ENCODE measurements around the gene TTI1.
"Not testable (repeated sequence)": the region's sequence is repeated elsewhere in the genome, so short reads cannot be mapped to it uniquely, and the experiment has no call there.

Gene TTI1

DNA sequence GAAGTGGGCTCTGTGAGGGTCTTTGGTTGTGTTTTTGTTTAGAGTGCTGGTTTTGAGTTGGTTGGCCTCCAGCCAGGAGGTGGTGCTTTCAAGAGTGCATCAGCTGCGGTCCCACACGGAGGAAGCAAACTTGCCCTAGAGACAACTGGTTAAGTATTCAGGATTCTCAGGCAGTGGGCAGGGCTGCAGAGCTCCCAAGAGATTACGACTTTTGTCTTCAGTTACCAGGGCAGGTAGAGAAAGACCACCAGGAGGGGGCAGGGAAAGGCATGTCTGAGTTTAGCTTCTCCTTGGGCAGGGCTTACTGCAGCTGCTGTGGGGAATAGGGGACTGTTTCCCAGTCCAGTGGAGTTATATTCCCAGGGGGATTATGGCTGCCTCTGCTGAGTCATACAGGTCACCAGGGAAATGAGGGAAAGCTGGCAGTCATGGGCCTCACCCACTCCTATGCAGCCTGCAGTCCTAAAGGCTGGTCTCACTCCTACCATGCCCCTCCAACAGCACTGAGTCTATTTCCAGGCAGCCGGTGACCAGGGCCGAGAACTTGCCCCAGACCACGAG is 64.3 kb downstream of the TTI1 start:
- no peak for DNase-seq (ENCODE audit: low read depth in 2 of 2)

DNA sequence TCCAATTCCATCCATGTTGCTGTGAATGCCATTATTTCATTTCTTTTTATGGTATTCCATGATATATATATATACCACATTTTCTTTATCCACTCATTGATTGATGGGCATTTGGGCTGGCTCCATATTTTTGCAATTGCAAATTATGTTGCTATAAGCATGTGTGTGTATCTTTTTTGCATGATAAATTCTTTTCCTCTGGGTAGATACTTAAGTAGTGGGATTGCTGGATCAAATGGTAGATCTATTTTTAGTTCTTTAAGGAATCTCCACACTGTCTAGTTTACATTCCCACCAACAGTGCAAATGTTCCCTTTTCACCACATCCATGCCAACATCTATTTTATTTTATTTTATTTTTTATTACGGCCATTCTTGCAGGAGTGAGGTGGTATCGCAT is 69.8 kb downstream of the TTI1 start:
- not testable (repeated sequence) for DNase-seq (ENCODE audit: low read depth in 2 of 2)

DNA sequence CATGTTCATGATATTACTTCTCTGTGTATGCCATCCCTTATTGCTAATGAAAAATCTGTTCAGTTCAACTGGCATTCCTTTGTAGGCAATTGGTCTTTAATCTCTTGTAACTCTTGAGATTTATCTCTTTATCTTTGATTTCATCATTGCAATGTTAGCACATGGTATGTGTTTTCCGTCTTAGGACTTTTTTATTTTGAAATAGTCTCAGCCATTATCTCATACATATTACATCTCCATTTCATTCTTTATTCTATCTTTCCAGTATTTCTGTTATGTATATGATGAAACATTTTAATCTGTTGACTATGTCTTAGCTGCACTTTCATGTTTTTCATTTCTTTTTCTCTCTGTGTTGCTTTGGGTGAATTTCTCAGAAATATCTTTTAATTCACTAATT is 72.2 kb downstream of the TTI1 start:
- no peak for DNase-seq (ENCODE audit: low read depth in 2 of 2)

DNA sequence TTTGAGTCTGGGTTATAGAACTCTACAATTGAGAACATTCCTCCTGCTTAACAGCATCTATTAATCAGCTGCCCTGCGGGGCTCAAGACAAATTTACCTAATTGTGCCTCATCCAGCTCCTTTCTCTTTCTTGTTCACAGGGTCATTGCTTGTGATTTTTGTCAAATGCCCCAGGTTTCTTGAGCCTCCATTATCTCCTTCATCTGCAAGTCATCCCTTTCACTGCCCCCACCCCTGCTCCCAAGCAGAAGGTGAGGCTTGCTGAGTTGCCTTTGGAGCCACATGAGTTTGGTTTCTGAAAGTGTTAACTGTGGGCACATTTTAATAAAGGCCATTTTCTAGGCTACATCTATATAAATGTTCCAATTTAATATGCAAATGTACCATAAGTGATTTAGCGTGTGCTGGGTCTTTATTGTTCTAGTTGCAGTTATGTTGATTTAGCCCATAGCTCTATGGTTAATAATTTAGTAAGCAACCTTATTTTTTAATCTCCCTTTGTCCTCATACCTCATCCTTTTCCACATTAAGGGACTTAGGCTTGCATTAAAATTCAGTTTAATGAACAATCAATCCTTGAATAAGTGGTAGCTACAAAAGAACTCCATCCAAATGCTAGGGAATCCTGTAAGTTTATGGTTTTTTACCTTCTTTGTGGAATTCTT is 74.3 kb downstream of the TTI1 start:
- DNase-seq (ENCODE audit: low read depth in 2 of 2): no peak

DNA sequence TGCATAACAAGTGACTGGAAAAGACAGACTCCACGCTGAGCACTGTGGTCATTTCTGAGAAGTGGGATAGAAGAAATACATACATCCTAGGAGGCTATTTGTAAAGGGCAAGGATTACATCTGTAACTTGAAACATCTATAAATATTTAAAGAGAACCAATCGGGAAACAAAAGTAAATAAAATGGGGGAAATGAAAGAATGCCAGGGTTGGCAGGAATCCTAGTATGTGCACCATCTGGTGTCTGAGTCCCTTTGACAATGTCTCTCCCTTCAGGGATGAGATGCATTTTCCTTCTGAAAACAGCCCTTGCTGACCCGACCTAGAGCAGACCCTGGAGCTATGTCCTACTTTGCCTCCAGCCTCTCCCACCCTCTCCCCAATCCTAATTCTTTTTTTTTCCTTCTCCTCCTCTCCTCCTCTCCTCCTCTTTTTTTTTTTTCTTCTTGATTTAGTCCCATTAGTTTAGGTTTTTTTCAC is 77.1 kb downstream of the TTI1 start:
- DNase-seq (ENCODE audit: low read depth in 2 of 2): no peak

DNA sequence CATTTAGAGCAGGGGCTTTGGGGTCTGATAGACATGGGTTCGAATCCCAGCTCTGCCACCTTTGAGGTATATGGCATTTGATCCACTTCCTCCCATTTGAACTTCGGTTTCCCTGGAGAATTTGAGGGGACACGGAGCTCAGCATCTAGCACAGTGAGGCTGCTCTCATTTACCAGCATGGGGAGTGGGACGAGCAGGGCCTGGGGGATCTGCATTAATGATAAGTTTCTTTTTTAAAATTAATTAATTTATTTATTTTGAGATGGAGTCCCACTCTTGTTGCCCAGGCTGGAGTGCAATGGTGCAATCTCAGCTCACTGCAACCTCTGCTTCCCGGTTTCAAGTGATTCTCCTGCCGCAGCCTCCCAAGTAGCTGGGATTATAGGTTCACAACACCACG is 77.7 kb downstream of the TTI1 start:
- DNase-seq (ENCODE audit: low read depth in 2 of 2): no peak

DNA sequence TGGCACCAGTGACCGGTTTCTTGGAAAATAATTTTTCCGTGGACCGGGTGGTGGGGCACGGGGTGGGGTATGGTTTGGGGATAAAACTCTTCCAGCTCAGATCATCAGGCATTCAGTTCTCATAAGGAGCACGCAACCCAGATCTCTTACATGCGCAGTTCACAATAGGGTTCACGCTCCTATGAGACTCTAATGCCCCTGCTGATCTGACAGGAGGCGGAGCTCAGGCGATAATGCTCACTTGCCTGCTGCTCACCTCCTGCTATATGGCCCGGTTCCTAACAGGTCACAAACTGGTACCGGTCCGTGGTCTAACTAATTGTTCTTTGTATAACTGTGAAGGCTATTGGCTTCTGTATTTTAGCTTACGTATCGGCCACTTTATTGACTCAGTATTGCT is 78.6 kb downstream of the TTI1 start:
- no peak for DNase-seq (ENCODE audit: low read depth in 2 of 2)

DNA sequence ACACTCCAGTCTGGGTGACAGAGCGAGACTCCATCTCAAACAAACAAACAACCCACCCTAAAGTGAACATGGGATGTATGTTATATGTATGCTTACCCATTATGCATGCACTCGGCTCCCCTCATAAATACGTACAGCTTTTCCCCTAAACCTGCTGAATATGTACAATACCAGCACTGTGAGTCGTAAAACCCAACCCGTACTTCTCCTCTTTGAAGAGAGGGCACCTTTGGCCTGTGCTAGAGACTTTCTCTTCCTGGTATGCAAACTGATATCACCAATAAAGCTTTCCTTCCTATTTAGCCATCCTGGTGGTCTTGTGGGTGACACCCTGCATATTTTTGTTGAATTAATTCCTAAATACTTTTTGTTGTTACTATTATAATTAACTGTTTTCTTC is 79.1 kb downstream of the TTI1 start:
- DNase-seq (ENCODE audit: low read depth in 2 of 2): no peak

DNA sequence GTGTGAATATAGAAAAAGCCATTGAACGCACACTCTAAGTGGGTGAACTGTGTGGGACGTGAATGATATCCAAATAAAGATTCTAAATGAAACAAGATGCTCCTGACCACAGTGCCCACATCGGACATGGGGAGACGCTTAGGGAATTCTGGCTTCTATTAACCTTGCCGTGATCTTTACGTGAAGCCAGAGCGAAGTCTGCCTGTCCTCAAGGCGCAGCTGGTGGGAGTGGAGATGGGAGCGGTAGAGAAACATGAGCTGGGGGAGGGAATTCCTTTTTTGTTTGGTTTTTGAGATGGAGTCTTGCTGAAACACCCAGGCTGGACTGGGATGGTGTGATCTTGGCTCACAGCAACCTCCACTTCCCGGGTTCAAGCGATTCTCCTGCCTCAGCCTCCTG is 84.3 kb downstream of the TTI1 start:
- no peak for DNase-seq (ENCODE audit: low read depth in 2 of 2)

DNA sequence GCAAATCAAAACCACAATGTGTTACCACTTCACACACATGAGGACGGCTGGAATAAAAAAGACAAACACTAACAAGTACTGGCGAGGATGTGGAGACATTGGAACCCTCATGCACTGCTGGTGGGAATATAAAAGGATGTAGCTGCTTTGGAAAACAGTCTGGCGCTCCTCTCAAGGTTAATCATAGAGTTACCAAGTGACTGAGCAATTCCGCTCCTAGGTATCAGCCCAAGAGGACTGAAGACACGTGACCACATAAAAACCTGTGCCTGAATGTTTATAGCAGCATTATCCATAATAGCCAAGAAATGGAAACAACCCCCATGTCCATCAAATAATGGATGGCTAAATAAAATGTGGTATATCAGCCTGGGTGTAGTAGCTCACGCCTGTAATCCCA is 85.3 kb downstream of the TTI1 start:
- DNase-seq (ENCODE audit: low read depth in 2 of 2): no peak

DNA sequence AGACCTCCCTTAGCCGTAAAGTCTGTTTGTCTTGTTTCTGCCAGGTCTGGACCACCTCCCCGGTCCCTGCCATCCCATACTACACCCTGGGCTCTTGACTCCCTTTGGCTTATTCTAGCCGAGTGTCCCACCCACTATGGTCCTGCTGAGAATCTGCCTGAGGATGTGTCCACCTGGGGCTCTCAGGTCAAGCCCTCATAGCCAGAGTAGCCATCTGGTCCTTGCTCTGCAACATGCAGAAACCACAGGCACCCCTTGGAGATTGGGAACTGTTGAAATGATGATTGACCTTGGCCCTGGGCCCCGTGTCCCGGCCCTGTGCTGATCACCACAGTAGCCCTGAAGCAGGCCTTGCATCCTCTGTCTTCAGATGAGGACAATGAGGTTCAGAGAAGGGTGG is 86.3 kb downstream of the TTI1 start:
- no peak for DNase-seq (ENCODE audit: low read depth in 2 of 2)

DNA sequence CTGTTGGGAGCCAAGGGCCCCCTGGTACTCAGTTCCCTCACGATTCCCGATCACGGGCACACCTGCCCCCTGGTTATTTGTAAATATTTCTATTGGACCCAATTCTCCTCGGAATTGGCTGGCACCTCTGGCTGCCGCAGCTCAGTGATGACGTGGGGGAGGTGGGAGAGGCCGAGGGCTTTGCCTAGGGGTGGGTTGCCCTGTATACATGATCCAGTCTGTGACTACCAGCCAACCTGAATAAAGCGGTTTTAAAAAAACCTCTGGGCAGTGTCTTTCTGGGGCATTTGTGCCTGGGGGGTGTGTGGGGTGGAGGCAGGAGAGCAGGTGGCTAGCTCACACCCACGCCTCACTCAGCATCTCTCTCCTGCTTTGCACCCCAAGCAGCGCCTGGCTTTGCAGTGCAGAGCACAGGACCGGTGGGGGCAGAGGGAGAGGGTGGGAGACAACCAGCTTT is 88.1 kb downstream of the TTI1 start:
- DNase-seq (ENCODE audit: low read depth in 2 of 2): no peak

DNA sequence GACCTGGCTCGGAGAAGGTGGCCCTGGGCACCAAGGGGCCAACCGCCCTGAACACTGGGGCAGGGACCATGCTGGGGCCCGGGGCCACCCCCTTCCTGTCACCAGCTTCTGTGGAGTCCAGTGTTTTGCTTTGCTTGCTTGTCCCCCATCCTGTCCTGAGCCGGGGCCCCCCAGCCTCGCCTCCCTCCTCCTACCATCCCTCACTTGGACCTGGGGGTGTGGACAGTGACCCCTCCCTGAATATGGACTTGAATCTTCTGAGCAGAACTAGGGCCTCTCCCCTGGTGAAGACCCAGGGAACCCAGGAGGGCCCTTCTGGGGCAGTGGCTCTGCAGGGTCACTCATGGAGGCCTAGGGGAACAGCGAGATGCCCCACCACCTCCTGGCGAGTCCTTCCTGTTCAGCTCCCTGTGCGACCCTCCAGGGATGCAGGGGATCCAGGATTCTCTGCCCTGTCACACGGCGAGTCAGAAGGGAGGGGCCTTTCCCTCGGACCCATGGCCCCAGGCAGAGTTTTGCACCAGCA is 88.7 kb downstream of the TTI1 start:
- no peak for DNase-seq (ENCODE audit: low read depth in 2 of 2)

DNA sequence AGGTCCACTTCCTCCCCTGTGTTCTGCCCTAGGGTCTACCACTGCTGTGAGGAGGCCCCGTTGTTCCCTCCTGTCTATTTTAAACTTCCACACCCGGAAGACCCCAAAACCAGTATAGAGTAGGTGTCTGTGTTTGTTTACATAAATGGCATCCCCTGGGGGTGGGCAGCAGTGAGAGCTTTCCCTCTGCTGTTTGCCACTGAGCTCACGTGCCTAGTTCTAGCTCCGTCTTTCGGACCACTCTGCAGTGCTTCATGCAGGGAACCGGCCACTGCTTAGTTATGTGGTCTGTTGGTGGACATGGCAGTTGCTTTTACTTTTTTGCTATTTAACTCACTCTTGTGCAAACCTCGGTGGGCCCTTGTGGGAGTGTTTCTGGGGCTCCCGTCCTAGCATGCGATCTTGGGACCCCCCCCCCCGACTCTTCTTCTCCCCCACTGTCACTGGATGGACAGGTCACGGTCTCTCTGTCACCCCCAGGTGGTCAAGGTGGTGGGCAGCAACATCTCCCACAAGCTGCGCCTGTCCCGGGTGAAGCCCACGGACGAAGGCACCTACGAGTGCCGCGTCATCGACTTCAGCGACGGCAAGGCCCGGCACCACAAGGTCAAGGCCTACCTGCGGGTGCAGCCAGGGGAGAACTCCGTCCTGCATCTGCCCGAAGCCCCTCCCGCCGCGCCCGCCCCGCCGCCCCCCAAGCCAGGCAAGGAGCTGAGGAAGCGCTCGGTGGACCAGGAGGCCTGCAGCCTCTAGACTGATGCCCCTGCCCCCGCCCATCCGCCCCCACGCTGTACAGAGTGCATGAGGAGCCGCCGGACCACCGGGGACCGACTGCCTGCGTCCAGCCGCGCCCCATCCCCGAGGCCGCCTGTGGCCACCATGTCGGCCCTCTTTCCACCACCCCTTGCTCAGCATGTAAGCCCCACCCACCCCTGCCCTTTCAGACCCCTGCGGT is 89.5 kb downstream of the TTI1 start:
- no peak for DNase-seq (ENCODE audit: low read depth in 2 of 2)

DNA sequence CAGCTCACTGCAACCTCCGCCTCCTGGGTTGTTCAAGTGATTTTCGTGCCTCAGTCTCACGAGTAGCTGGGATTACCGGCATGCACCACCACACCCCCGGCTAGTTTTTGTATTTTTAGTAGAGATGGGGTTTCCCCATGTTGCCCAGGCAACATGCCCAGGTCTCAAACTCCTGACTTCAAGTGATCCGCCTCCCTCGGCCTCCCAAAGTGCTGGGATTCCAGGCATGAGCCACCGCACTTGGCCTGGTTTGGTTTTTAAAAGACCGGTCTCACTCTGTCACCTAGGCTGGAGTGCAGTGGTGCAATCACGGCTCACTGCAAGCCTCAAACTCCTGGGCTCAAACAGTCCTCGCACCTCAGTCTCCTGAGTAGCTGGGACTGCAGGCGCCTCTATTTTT is 90.2 kb downstream of the TTI1 start:
- DNase-seq (ENCODE audit: low read depth in 2 of 2): no peak

DNA sequence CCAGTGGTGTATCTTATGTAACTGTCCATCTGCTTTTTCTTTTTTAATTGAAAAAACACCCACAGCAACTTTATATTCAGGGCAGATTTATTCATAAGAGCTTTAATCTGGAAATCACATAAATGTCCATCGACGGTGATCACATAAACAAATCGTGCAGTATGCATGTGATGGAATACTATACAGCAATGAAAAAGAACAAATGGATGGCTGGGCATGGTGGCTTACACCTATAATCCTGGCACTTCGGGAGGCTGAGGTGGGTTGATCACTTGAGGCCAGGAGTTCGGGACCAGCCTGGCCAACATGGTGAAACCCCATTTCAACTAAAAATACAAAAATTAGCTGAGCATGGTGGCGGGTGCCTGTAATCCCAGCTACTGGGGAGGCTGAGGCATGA is 91.3 kb downstream of the TTI1 start:
- DNase-seq (ENCODE audit: low read depth in 2 of 2): no peak

DNA sequence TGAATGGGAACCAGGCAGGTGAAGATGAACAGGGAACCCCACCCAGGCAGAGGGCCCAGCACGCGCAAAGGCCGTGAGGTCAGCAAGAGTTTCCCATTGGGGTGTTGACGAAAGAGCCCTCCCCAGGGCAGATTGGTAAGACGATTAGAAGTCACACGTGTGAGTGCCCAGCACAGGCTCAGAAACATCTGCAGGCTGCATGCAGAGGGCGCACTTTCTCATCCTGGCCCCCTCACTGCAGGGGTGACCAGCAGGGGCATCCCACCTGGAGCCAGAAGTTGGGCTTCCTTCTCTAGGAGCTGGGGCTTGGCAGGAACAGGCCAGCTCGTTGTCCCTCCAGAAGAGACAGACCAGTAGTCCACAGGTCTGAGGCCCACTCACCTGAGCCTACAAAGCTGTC is 91.9 kb downstream of the TTI1 start:
- no peak for DNase-seq (ENCODE audit: low read depth in 2 of 2)

DNA sequence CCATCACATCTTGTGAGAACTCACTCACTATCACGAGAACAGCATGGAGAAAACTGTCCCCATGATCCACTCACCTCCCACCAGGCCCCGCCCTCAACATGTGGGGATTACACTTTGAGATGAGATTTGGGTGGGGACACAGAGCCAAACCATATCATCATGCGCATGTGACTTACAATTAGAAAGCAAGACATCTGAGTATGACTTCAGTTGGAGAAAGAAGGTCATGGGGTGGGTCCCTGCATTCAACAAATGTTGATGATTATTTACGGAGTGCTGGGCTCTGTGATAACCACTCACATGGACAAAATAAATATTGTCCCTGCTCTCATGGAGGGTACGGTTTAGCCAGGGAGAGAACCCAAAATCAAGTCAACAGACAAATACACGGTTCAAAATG is 92.4 kb downstream of the TTI1 start:
- DNase-seq (ENCODE audit: low read depth in 2 of 2): no peak

DNA sequence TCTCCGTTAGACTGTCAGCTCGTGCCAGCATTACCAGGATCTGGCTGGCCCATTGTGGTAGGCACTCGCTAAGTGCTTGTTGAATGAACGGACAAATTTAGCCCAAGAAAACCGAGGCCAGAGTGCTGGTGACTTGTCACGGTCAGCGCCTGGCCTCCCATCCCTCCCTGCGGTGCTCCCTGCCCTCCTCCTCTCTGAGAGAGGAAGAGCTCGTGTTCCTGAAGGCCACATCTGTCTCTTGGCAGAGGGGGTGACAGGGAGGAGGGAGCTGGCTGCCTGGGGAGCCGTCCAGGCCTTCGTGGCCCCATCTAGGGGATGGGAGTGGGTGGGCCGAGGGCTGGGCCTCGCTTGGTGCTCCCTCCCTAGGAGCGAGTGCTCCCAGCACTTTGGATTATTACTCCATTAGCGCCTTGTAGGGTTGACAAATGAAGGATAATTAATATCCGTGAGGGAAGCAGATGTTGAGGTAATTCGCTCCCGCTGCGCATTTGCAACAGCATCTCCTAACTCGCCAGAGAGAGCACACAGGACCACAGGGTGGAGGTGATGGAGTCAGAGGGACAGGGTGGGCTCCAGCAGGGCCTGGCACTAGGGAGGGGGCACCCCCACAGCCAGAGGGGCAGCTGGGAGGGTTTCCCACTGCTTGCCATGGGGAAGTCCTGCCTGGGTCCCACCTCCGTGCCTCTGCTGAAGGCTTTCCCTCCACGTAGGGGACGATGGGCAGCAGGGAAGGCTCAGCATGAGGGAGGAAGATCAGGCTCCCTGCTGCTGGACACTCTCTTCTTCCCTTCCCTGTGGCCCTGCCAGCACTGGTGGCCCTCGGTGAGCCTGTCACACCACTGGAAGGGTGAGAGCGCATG is 93.3 kb downstream of the TTI1 start:
- DNase-seq (ENCODE audit: low read depth in 2 of 2): no peak

DNA sequence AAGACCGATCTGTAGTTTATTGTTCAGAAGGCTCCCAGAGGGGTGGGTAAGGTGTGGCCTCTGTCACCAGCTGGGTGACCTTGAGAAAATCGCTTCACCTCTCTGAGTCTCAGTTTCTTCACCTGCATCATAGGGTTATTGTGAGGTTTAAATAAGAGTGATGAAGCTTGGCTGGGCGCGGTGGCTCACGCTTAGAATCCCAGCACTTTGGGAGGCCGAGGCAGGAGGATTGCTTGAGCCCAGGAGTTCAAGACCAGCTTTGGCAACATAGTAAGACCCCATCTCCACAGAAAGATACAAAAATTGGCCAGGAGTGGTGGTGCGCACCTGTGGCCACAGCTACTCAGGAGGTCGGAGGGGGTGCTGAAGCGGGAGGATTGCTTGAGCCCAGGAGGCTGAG is 94.3 kb downstream of the TTI1 start:
- no peak for DNase-seq (ENCODE audit: low read depth in 2 of 2)

DNA sequence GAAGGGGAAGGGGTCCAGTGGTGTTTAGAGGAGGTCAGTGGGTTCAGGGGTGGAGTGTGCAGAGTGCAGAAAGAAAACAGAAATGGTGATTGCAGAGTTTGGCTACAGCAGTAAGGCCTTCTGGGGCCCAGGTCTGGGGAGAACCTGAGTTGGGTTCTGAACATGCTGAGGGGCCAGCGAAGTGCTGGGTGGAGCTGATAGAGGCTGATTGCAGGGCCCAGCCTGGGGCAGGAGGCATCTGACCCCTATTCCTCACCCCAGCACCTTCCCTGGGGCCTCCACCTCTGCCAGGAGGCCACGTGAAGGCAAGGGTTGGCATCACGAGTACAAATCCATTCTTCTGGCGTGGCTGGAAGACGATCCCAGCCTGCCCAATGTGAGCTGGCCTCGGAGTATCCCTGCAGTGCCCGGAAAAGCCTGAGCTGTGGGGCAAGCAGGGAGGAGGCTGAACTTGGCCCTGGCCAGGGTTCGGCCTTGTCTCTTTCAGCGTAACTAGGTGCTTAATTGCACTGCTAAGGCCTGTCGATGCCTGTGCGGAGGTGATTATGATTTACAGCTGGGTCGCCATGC is 95.0 kb downstream of the TTI1 start:
- DNase-seq (ENCODE audit: low read depth in 2 of 2): no peak
